K562 (cell line): ENCODE results near the gene ZBTB8B. TPM values are rescaled to one million over a fixed set of nuclear protein-coding genes. Genes with fewer than 3 reads are reported as not detected.
A peak's percentile ranks its signal among the peaks of the same experiment; 100 is the strongest.

Experiments
- ASH1L ChIP-seq: fragments of 450-650 bp; IDR thresholded peaks from 2 replicates; pipeline ENCODE4 v1.6.1; 2018; ENCODE audit warnings: borderline replicate concordance, mild to moderate bottlenecking, low read depth; ENCODE audit not compliant: partially characterized antibody
- CBX3 ChIP-seq, 2 experiments: IDR thresholded peaks; 1 replicate in 1 of 2; 2 replicates in 1 of 2; pipeline ENCODE4 v1.6.1; 2012; ENCODE audit warnings: inconsistent platforms in 2 of 2, low read length in 2 of 2, borderline replicate concordance in 1 of 2, control low read depth in 1 of 2
- CTCFL ChIP-seq: IDR thresholded peaks from 2 replicates; pipeline ENCODE4 v1.6.1; 2011; ENCODE audit warnings: borderline replicate concordance, low read depth, mild to moderate bottlenecking, moderate library complexity, low read length; ENCODE audit not compliant: insufficient read depth, poor library complexity, severe bottlenecking
- GABPA ChIP-seq: fragments of 200-800 bp; sonication (Bioruptor generic); conservative IDR thresholded peaks from 2 replicates; pipeline ENCODE4 v1.6.1; 2016; ENCODE audit warnings: low read depth, missing genetic modification characterization, missing compliant biosample characterization
- GTF2F1 ChIP-seq: IDR thresholded peaks from 2 replicates; pipeline ENCODE4 v1.6.1; 2011; ENCODE audit warnings: low read depth, low read length, improper control_type of control experiment
- MAZ ChIP-seq, 2 experiments: fragments of 450-650 bp in 1 of 2; sonication (generic) in 1 of 2; formaldehyde crosslinking; IDR thresholded peaks in 1 of 2; conservative IDR thresholded peaks in 1 of 2; 2 replicates each; pipeline versions ENCODE4 v1.4.0 to v1.5.0; 2020; ENCODE audit warnings: mild to moderate bottlenecking in 1 of 2, missing genetic modification reagents in 1 of 2
- NFIX ChIP-seq: fragments of 250-450 bp; sonication (Bioruptor Pico); IDR thresholded peaks from 2 replicates; pipeline ENCODE4 v1.4.0; 2020; ENCODE audit warnings: low read depth, mild to moderate bottlenecking, moderate library complexity
- PHF20 ChIP-seq: fragments of 450-650 bp; IDR thresholded peaks from 2 replicates; pipeline ENCODE4 v1.6.1; 2018; ENCODE audit not compliant: partially characterized antibody
- RBM39 ChIP-seq: fragments of 200-400 bp; formaldehyde crosslinking; optimal IDR thresholded peaks from 2 replicates; pipeline ENCODE3; 2018; ENCODE audit warnings: low read depth, low read length
- SP2 ChIP-seq: IDR thresholded peaks from 2 replicates; pipeline ENCODE4 v1.6.1; 2011; ENCODE audit warnings: mild to moderate bottlenecking, low read depth, low read length, moderate library complexity; ENCODE audit not compliant: poor library complexity, severe bottlenecking; ENCODE audit errors: extremely low read depth
- THRA ChIP-seq: fragments of 450-650 bp; IDR thresholded peaks from 2 replicates; pipeline ENCODE4 v1.6.1; 2017; ENCODE audit warnings: mild to moderate bottlenecking, moderate library complexity
- ZC3H11A ChIP-seq: IDR thresholded peaks from 2 replicates; pipeline ENCODE4 v1.6.1; 2012; ENCODE audit warnings: low read depth, low read length, improper control_type of control experiment
- ZC3H8 ChIP-seq: fragments of 450-650 bp; IDR thresholded peaks from 2 replicates; pipeline ENCODE4 v1.6.1; 2017
- ZNF239 ChIP-seq: fragments of 250-450 bp; sonication (Bioruptor Pico); IDR thresholded peaks from 2 replicates; pipeline ENCODE4 v1.4.0; 2020; ENCODE audit warnings: mild to moderate bottlenecking
- ZNF57 ChIP-seq: fragments of 450-650 bp; formaldehyde crosslinking; IDR thresholded peaks from 2 replicates; pipeline ENCODE4 v1.4.0; 2020; ENCODE audit warnings: mild to moderate bottlenecking, moderate library complexity
- ZNF740 ChIP-seq, 3 experiments: fragments of 200-800 bp in 1 of 3; sonication (Bioruptor generic) in 1 of 3; sonication (generic) in 1 of 3; formaldehyde crosslinking in 1 of 3; IDR thresholded peaks; 2 replicates each; pipeline versions ENCODE4 v1.6.1 to v1.8.0; 2016 to 2022; ENCODE audit warnings: mild to moderate bottlenecking in 2 of 3, missing compliant biosample characterization in 2 of 3, missing genetic modification characterization in 2 of 3, missing genetic modification reagents in 1 of 3
- ZNF79 ChIP-seq: fragments of 250-450 bp; sonication (Bioruptor Pico); IDR thresholded peaks from 2 replicates; pipeline ENCODE4 v1.4.0; 2020; ENCODE audit warnings: low read depth, mild to moderate bottlenecking, moderate library complexity
- polyA plus RNA-seq, 8 experiments: library from polyadenylated mRNA; depleted of rRNA in 4 of 8; stranded (reverse) in 5 of 8; unstranded in 3 of 8; fragments of >200 nt; fragmentation: Nextera tagmentation in 2 of 8; fragmentation: Illumina TruSeq in 1 of 8; extraction: Ambion mirVana in 2 of 8; extraction: Trizol in 1 of 8; gene quantifications; 2 replicates each; pipeline versions ENCODE4 v1.2.1 to v1.2.3, GENCODE V29; 2011 to 2014; ENCODE audit warnings: inconsistent platforms in 1 of 8, missing spikeins in 1 of 8
- total RNA-seq, 7 experiments: library from RNA; depleted of rRNA in 6 of 7; stranded (reverse); fragments of >200 nt in 6 of 7; fragmentation: Illumina TruSeq in 2 of 7; extraction: Trizol in 2 of 7; gene quantifications; 2 replicates each; pipeline versions ENCODE4 v1.2.1 to v1.2.3, GENCODE V29; 2011 to 2021; ENCODE audit warnings: low replicate concordance in 1 of 7
- TF ChIP-seq, protein P1 (sequence below): fragments of 250-450 bp; sonication (Bioruptor Pico); IDR thresholded peaks from 2 replicates; pipeline ENCODE4 v1.4.0; 2020; ENCODE audit warnings: mild to moderate bottlenecking
- TF ChIP-seq, protein P2 (sequence below): fragments of 450-650 bp; IDR thresholded peaks from 2 replicates; pipeline ENCODE4 v1.6.1; 2016; ENCODE audit warnings: antibody characterized with exemption

Gene ZBTB8B
- total and polyA plus RNA-seq, 9 of the 15 experiments (the other 6 are each of a cell fraction or from before 2014, with no cell fraction given), result not detected

- no peak for TF ChIP-seq GTF2F1
- TF ChIP-seq ZC3H11A, result no peak
- TF ChIP-seq ZNF57 (CRISPR knock-in tag), result no peak
- TF ChIP-seq, protein P1, sequence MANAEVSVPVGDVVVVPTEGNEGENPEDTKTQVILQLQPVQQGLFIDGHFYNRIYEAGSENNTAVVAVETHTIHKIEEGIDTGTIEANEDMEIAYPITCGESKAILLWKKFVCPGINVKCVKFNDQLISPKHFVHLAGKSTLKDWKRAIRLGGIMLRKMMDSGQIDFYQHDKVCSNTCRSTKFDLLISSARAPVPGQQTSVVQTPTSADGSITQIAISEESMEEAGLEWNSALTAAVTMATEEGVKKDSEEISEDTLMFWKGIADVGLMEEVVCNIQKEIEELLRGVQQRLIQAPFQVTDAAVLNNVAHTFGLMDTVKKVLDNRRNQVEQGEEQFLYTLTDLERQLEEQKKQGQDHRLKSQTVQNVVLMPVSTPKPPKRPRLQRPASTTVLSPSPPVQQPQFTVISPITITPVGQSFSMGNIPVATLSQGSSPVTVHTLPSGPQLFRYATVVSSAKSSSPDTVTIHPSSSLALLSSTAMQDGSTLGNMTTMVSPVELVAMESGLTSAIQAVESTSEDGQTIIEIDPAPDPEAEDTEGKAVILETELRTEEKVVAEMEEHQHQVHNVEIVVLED (CRISPR knock-in tag), result peak; percentile 89
- TF ChIP-seq MAZ (CRISPR knock-in tag; conservative IDR thresholded peaks at IDR 0.05 in 1 of 2, IDR thresholded peaks at IDR 0.05 in 1 of 2), result peak in 1 of 2 experiments; percentile 81; a peak in 3 of 4 replicates
- no peak for TF ChIP-seq CBX3 (IDR thresholded peaks at IDR 0.05; ENCODE audit: borderline replicate concordance in 1 of 2, low read length in 2 of 2)
- no peak for TF ChIP-seq RBM39
- TF ChIP-seq PHF20, result no peak
- no peak for TF ChIP-seq ZC3H8
- TF ChIP-seq CTCFL, result peak; percentile 81
- no peak for TF ChIP-seq SP2
- no peak for TF ChIP-seq NFIX (CRISPR knock-in tag)
- TF ChIP-seq, protein P2, sequence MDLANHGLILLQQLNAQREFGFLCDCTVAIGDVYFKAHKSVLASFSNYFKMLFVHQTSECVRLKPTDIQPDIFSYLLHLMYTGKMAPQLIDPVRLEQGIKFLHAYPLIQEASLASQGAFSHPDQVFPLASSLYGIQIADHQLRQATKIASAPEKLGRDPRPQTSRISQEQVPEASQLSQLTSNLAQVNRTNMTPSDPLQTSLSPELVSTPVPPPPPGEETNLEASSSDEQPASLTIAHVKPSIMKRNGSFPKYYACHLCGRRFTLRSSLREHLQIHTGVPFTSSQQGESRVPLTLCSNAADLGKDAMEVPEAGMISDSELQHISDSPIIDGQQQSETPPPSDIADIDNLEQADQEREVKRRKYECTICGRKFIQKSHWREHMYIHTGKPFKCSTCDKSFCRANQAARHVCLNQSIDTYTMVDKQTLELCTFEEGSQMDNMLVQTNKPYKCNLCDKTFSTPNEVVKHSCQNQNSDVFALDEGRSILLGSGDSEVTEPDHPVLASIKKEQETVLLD, result no peak
- no peak for TF ChIP-seq ZNF740 (CRISPR knock-in tag; IDR thresholded peaks at IDR 0.05)
- no peak for TF ChIP-seq ZNF740 (tag; IDR thresholded peaks at IDR 0.05)
- no peak for TF ChIP-seq ASH1L
- no peak for TF ChIP-seq ZNF79 (CRISPR knock-in tag)
- TF ChIP-seq THRA, result no peak
- no peak for TF ChIP-seq ZNF239
- TF ChIP-seq GABPA (tag), result peak; percentile 78
Measured at GRCh38 chr1:32500387-32501209, 35.7 kb downstream of the ZBTB8B start (continued).
